ENCODE data around the gene BEAN1.

Gene BEAN1

DNA sequence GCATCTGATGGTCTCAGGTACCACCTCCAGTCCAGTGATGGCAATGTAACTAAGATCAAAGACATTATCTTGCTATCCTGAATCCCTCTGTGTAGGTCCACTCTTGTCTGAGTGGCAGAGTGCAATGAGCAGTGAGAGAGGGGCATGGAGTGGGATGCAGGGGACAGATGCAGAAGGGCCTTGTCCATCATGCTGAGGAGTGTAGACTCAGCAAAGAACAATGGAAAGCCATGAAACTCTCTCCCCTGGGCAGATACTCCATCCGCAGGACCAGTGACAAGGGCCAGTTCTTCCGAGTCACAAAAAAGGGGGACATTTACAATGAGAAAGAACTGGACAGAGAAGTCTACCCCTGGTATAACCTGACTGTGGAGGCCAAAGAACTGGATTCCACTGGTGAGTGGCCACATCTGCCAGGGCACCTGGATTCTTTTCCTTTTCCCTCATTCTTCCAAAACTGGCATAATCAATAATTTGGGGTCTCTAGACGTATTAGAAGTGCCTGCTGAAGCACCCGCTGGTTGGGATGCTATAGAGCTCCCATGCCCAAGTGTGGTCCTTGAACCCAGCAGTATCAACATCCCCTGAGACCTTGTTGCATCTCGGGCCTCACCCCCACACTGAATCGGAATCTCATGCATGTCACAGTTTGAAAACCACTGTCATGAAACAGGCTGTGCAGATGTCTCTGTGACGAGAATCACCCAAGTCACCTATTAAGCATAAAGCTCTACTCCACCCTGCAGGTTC lies 31.1 kb upstream of the BEAN1 start:
- DNase-seq, result no peak

DNA sequence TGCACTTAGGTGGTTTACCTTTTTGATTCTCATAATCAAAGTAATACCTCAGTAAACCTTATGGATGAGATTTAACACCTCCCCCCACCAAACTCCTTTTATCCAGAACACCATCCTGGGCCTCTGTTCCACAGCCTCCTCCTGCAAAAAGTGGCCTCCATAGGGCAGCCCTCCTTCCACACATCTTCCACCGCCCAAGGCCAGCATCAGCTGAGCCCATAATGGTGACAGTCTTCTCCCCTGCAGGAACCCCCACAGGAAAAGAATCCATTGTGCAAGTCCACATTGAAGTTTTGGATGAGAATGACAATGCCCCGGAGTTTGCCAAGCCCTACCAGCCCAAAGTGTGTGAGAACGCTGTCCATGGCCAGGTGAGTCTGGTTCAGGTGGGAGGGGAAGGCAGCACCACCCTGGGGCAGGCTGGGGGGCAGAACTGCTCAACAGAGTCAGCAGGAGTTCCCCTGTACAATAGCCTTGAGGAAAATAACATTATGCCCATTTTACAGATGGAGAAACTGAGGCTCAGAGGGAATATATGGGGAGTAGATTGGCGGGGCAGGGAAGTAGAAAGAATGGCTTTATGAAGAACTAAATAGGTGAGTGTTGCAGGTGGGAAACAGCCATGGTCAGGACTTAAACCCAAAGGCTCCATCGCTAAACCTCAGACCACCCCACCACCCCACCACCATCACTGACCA lies 29.2 kb upstream of the BEAN1 start:
- no peak for DNase-seq

DNA sequence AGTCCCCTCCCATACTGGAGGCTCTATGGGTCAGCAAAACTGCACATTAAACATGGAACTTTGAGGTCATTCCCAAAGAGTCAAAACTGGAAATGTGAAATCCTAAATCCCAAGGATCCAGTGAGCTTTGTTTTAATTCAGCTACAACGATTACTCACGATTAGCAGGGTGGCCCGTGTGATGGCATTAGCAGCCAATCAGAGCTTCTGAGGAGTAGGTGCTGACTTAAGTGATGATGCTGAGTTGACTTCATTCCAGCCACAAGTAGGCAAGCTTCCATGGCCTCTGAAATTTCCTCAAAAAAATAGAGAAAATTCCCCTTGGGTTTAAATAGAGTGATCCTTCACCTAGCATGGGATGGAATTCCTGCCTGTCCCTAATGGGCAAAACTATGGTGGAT lies 28.1 kb upstream of the BEAN1 start:
- no peak for DNase-seq

DNA sequence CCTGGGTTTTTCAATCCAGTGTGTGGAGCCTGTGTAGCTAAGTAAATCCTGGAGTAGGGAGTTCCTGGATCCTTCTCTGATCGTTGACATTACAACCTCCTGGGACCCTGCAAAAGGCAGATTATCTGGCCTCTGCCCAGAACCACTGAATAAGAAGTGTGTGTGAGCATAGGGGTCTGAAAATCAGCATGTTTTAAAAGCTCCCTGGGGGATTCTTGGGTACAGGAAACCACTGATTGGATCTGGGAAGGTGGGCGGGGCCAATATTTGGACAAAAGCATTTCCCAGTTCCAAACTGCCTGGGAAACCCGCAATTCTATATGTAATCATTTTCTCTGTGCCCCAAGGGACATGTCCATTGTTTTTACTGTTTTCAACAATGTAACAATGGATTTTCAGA lies 27.2 kb upstream of the BEAN1 start:
- DNase-seq, result peak; percentile 1

DNA sequence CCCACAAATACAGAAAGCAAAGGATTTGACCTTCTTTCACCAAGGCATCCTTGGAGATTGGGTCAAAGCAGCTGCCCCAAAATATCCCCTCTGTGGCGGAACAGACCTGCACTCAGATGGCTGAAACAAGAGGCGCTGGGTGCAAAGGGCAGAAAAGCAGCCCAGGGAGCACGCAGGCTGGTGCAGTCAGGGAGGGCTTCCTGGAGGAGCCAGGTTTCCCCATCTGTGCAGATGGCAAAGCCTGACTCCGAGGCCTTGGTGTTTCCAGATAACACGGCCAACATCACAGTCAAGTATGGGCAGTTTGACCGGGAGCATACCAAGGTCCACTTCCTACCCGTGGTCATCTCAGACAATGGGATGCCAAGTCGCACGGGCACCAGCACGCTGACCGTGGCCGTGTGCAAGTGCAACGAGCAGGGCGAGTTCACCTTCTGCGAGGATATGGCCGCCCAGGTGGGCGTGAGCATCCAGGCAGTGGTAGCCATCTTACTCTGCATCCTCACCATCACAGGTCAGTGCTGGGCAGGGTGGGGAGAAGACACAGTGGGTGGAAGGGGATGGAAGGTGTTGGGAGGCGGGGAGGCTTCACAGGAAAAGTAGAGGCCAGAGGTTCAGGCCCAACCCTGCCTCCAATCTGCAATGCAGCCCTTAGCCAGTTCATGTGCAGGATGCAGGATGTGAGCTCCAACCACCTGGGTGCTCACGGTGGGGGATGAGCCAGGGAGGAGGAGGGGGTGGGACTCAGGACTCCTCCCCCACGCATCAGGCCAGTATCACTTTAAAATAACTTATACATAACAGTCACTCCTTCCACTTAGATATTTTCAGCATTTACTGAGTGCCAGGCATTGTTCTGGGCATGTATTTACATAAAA lies 26.4 kb upstream of the BEAN1 start:
- DNase-seq, result no peak

DNA sequence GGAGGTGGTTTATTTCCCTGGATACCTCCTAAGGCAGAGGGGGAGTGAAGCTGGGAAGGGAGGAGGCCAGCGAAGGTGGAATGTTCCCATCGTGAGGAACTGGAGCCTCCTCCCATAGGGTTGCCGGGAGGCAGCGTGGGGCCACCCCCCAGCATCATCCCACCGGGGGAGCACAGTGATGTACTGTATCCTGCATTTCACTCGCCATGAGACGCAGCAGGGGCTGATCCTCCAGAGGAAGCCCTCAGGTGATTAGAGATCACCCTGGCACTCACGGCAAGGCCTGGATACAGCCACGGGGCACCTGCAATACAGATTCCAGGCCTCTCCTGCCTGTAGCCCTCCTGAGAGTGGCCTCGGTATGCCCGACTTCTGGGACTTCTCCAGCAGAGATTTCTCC lies 25.5 kb upstream of the BEAN1 start:
- no peak for DNase-seq

DNA sequence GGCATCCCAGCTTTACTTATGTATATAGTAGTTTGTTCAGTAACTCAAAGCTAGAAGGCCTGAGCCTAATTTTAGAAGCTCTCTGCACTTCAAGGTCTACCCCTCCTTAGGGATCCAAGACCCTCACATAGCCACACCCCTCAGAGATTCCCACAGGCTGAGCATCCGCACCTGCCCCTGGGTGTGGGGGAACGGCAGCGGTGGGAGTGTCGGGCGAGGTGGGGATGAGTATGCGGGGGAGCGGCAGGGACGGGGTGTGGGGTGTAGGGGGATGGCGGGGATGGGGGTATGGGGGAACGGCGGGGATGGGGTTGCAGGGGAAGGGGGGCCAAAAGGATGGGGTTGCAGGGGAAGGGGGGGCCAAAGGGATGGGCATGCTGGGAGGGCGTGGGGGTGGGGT lies 24.9 kb upstream of the BEAN1 start:
- no peak for DNase-seq

DNA sequence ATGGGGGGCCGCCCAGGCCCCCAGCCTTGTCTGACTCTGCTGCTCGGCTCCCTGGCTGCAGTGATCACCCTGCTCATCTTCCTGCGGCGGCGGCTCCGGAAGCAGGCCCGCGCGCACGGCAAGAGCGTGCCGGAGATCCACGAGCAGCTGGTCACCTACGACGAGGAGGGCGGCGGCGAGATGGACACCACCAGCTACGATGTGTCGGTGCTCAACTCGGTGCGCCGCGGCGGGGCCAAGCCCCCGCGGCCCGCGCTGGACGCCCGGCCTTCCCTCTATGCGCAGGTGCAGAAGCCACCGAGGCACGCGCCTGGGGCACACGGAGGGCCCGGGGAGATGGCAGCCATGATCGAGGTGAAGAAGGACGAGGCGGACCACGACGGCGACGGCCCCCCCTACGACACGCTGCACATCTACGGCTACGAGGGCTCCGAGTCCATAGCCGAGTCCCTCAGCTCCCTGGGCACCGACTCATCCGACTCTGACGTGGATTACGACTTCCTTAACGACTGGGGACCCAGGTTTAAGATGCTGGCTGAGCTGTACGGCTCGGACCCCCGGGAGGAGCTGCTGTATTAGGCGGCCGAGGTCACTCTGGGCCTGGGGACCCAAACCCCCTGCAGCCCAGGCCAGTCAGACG lies 24.4 kb upstream of the BEAN1 start:
- DNase-seq, result no peak

DNA sequence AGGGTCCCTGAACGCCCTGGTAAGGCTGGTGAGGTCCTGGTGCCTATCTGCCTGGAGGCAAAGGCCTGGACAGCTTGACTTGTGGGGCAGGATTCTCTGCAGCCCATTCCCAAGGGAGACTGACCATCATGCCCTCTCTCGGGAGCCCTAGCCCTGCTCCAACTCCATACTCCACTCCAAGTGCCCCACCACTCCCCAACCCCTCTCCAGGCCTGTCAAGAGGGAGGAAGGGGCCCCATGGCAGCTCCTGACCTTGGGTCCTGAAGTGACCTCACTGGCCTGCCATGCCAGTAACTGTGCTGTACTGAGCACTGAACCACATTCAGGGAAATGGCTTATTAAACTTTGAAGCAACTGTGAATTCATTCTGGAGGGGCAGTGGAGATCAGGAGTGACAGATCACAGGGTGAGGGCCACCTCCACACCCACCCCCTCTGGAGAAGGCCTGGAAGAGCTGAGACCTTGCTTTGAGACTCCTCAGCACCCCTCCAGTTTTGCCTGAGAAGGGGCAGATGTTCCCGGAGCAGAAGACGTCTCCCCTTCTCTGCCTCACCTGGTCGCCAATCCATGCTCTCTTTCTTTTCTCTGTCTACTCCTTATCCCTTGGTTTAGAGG lies 23.5 kb upstream of the BEAN1 start:
- no peak for DNase-seq

DNA sequence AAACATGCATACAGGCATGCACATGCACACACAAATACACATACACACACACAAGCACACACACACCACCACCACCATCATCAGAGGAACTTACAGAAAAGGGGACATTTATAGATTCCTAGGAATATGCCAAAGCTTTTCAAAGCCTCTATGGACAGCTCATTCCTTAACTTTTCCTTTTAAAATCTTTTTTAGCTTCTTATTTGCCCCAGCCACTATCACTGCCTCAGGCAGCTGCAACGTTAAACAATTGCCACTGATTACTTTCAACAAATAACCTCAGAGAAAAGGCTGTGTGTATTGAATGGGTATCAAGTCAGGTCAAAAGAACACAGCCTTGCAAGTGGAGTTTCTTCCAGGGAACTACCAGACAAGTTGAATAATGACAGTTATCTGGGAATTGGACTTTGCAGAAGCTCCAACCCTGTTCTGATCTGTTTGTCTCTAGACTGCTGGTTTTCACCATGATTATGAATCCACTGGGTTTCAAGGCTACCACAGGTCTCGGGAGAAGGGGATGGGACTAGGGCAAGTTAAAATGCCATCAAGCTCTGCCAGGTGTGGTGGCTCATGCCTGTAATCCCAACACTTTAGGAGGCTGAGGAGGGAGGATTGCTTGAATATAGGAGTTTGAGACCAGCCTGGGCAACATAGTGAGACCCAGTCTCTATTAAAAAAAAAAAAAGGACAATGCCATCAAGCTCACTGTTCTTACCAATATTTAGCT lies 21.9 kb upstream of the BEAN1 start:
- DNase-seq, result no peak

DNA sequence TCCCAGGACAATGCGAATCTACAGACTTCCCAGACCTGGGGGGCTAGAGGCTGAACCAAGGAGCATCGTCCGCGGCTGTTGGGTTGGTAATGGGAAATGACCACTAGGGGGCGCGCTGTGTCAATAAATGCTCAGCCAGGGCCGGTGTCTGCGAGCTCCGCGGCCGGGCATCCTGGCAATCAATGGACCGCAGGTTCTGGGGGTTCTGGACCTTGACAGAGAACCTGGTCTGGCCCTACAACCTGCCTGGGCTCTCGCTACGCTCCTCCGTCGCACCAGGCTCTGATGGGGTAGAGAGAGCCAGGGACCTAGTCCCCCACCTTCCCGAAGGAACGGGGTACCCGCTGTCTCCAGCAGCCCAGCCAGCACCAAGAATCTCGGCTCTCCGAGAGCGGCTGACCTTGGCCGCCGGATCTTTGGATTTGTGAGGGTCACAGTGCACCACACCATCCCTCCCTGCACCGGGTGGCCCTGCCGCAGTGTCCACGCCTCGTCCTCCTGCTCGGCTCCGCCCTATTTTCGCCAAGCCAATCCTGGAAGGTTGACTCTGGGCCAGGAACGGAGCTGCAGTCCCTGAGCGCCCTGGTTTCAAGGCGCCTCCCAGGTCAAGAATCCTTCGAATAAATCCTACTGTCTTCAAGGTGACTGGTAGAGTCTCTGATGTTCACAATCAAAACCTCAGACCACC lies 20.4 kb upstream of the BEAN1 start:
- peak; percentile 9 for DNase-seq

DNA sequence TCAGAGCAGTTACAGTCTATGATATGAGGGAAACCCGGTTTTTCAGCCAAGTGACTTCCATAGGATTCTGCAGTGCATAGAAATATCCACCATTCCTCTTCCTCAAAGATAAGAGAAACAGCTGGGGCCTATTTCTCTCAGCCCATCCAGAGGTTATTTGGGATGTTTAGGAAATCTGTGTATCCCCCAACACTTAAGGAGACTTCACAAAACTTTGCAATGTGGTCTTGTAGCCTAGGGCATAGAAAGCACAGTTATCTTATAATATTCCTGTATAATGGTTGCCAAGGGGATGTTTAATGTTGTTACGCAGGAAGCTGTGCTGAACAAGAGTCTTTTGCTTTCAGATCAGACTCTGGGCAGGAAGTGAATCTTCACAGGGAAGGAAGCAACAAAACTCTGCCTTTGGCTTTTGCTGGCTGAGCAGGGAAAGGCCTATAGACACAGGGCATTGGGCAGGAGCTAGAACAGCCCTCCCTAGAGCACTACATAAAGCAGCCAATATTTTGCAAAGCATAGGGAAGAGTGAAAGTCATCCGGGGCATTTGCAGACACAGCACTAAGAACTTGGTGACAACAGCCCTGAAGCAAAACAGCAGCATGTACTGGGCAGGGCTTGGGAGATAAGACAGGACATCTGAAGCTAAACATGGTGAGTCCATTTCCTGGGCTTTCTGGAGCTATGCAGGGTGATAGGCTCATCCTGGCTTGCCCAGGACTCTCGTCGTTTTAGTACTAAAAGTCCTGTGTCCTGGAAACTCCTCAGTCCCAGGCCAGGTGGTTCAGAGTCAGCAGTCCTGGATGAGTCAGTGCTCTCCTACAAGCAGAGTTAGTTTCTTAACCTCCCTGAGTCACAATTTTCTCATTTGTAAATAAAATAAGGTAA lies 18.7 kb upstream of the BEAN1 start:
- no peak for DNase-seq

DNA sequence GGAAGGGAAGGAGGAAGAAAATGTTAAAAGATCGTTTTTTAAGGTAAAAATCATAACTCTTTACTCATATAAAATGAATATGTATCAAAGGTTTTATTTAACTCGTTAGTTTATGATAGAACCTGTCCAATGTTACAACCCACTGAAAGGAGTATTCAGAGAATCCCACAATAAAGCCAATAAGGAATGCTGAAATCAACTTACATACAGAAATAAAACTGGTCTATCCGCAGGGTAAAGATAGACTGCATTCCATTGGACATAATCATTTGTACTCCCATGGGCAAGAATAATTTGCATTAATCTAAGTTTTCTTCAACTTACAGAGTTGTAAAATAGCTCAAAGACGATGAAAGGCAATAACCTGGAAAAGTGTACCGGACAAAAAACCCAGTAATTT lies 17.9 kb upstream of the BEAN1 start:
- no peak for DNase-seq

DNA sequence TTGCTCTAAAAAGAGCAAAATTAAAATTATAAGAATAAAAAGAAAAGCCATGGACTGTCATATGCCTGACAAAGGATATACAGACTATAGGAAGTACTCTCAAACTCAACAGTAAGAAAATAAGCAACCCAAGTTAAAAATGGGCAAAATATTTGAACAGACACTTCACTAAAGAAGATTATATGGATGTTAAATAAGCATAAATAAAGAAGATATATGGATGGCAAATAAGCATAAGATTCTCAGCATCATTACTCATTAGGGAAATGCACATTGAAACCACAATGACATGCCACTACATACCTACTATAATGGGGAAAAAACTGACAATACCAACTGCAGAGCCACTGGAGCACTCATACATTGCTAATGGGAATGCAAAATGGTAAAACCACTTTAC lies 14.9 kb upstream of the BEAN1 start:
- DNase-seq, result no peak

DNA sequence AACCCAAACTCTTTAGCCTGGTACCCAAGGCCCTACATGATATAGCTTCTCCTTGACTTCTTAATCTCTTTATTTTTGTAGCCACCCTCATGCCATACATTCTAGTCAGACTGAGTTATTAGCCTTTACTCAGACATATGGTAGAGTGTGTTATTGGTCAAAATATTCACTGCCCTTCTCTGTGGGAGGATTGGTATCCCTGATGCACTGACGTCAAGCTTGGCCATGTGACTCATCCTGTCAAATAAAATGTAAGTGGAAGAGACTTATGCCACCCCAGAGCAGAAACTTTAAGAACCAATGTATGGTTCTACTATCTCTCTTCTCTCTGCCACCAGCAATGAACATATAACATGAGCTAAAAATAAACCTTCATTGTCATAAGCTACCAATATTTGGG lies 12.2 kb upstream of the BEAN1 start:
- no peak for DNase-seq

DNA sequence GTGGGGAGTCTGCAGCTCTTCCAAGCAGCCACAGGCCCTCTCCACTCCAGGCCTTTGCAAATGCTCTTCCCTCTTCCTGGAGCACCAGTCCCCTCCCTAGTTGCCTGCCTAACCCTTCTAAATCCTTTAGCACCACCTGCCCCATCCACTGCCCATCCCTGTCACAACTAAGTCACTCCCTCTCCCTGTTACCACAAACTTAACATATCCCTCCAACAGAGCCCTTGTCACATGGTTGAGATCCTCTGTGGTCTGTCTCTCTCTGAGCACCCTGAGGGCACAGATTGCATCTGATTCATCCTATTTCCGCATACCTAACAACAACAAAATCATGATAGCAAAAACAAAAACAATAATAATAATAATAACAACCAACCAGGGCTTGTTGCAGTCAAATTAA lies 11.0 kb upstream of the BEAN1 start:
- DNase-seq, result no peak

DNA sequence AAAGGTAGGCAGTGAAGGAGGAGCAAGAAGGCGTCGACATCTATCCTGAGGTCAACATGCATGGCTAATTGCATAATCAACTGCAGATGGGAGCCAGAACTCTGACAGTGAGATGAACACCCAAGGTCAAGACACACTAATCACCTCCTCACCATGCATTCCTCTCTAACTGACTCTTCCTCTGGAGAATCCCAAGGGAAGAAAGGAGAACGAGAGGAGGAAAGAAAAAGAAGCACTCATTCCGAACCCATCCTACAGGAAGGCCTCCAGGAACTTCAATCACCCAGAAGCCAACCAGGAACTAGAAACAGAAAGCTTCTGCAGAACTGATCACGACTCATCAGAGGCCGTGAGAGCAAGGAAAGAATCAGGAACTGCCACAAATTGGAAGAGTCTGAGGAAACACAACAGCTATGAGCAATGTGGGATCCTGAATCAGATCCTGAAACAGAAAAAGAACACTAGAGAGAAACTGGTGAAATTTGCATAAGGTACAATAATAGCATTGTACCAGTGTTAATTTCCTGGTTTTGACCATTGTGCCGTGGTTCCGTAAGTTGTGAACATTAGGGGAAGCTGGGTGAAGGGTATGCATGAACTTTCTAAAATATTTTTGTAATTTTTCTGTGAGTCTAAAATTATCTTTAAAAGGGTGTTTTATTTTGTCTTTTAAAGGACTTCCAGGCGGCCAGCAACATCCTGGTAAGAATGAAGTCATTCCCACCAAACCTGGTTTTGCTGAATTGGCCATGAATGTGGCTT lies 10.0 kb upstream of the BEAN1 start:
- DNase-seq, result no peak

DNA sequence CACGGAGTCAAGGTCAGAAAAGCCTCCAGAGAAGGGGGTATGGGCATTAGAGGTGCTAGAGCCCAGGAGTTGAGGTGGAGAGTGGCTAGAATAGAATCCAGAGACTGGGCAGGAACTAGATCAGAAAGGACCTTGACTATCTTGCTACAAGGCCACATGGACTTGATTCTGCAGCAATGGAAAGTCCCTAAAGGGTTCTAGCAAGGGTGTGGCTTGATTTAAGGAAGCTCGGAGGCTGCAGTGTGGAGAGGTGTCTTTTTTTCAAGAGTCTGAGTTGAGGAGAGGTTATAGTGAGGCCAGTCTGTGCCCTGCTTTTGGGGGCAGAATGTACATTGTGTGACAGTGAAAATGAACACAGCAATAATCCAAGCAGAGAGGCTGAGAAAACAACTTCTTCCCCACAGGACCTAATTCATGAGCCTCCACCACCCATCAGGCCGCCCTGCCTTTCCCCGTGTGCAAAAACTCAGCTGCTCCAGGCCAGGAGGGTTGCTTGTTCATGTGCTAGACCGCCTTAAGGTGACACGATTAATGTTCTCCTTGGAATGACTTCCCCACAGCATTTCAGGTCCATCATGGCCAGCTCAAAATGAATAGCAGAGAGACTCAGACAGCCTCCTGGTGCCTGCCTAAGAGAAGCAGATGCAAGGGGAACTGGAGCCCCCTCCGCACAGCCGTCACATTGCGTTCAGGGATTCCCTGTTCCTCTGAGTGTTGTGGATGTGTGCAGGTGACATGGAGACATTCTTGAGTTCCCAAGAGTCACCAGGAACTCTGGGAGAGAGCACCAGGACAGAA lies 8.7 kb upstream of the BEAN1 start:
- no peak for DNase-seq

DNA sequence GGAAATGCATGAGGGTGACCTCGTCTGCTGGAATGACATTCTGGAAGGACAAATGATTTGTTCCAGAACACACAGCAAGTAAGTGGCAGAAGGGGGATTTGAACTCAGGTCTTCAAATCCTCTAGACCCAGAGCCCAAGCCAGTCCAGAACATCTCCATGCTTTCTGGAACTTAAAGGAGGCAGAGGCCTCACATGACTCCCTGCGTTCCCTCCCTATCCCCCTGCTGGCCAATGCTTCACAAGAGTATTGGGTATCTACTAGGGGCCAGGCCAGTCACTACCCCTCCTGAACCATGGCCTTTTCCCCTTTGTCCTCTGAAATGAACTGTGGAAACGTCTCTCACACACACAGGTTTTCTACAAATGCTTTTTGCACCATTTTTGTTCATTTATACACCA lies 7.6 kb upstream of the BEAN1 start:
- no peak for DNase-seq
